Measurements from ENCODE around the gene HMGN4. TPM values are rescaled to one million over a fixed set of nuclear protein-coding genes. Genes with fewer than 3 reads are reported as not detected.

Gene HMGN4
- total RNA-seq, 2 donors from 2014 or later: 24.4 to 37.1 TPM

GRCh38 chr6:26538572-26538902, 371 bp downstream of the HMGN4 start:
- DNase-seq: no peak
- WGBS, 2 donors: 0 to 1% methylated on average over 10 to 15 of the region's 15 CpGs
- H3K27ac ChIP-seq: peak overlapping the region; percentile 32 to 95 (median 78)
- no peaks in the 10 kb centered on the region for H3K27me3 ChIP-seq
- TF ChIP-seq POLR2A (IDR thresholded peaks at IDR 0.05) (peak in 1 of 3 donors; percentile 4), CTCF (IDR thresholded peaks at IDR 0.05) (no peak)
- intact Hi-C loops (cut with DNase I): no loop called here
- H3K4me3 ChIP-seq: peak overlapping the region; percentile 79 to 95
- no peaks in the 10 kb centered on the region for H3K9me3 ChIP-seq
- peaks cover 18% of the 10 kb centered on the region for H3K4me1 ChIP-seq
- no peaks in the 10 kb centered on the region for H3K36me3 ChIP-seq (replicated peaks in 1 of 2; ENCODE audit: insufficient read depth in 1 of 2, low read depth in 2 of 2)
- ATAC-seq: no peak

GRCh38 chr6:26539071-26539615, 977 bp downstream of the HMGN4 start:
- H3K27ac ChIP-seq: no peak overlapping the region
- peaks cover 18% of the 10 kb centered on the region for H3K4me1 ChIP-seq
- H3K36me3 ChIP-seq (replicated peaks in 1 of 2; ENCODE audit: insufficient read depth in 1 of 2, low read depth in 2 of 2): no peaks in the 10 kb centered on the region
- TF ChIP-seq CTCF (IDR thresholded peaks at IDR 0.05) (no peak), POLR2A (IDR thresholded peaks at IDR 0.05) (no peak)
- intact Hi-C loops (cut with DNase I): no loop called here
- no peak overlapping the region for H3K4me3 ChIP-seq
- 69 to 72% methylated on average over 16 of the region's 16 CpGs for WGBS, 2 donors
- DNase-seq (no peak), ATAC-seq (no peak)
- H3K9me3 ChIP-seq: no peaks in the 10 kb centered on the region
- no peaks in the 10 kb centered on the region for H3K27me3 ChIP-seq

GRCh38 chr6:26541579-26541978, 3.4 kb downstream of the HMGN4 start:
- intact Hi-C loops (cut with DNase I): no loop called here
- Histone ChIP-seq H3K36me3 (replicated peaks in 1 of 2; ENCODE audit: insufficient read depth in 1 of 2, low read depth in 2 of 2) (peaks cover 0 to 2% of the 10 kb centered on the region in 2 donors), H3K9me3 (no peaks in the 10 kb centered on the region), H3K27ac (no peak overlapping the region), H3K4me1 (peaks cover 17% of the 10 kb centered on the region), H3K27me3 (no peaks in the 10 kb centered on the region), H3K4me3 (no peak overlapping the region)
- TF ChIP-seq CTCF (IDR thresholded peaks at IDR 0.05) (no peak), POLR2A (IDR thresholded peaks at IDR 0.05) (no peak)
- DNase-seq (no peak), ATAC-seq (no peak)
- WGBS, 2 donors: 73 to 77% methylated on average over 1 of the region's 1 CpG

- H3K4me3 ChIP-seq: no peak overlapping the region
- no peaks in the 10 kb centered on the region for H3K9me3 ChIP-seq
- peaks cover 8% of the 10 kb centered on the region for H3K4me1 ChIP-seq
- no peak for DNase-seq
- no peaks in the 10 kb centered on the region for H3K27me3 ChIP-seq
- intact Hi-C loops (cut with DNase I): no loop called here
- peaks cover 0 to 2% of the 10 kb centered on the region in 2 donors for H3K36me3 ChIP-seq (replicated peaks in 1 of 2; ENCODE audit: insufficient read depth in 1 of 2, low read depth in 2 of 2)
- TF ChIP-seq POLR2A (IDR thresholded peaks at IDR 0.05): no peak
- peak in 4 of 7 experiments; percentile 16 to 33 (median 20) for TF ChIP-seq CTCF (IDR thresholded peaks at IDR 0.05)
- no peak for ATAC-seq
- no peak overlapping the region for H3K27ac ChIP-seq
These were observed 5.8 kb downstream of the HMGN4 start for GRCh38 chr6:26543953-26544352.

GRCh38 chr6:26544473-26544872, 6.3 kb downstream of the HMGN4 start:
- H3K4me1 ChIP-seq: peaks cover 4% of the 10 kb centered on the region
- no peaks in the 10 kb centered on the region for H3K9me3 ChIP-seq
- intact Hi-C loops (cut with DNase I): no loop called here
- no peak for TF ChIP-seq CTCF (IDR thresholded peaks at IDR 0.05)
- no peak for TF ChIP-seq POLR2A (IDR thresholded peaks at IDR 0.05)
- no peak overlapping the region for H3K27ac ChIP-seq
- no peaks in the 10 kb centered on the region for H3K27me3 ChIP-seq
- H3K4me3 ChIP-seq: no peak overlapping the region
- H3K36me3 ChIP-seq (replicated peaks in 1 of 2; ENCODE audit: insufficient read depth in 1 of 2, low read depth in 2 of 2): peaks cover 0 to 2% of the 10 kb centered on the region in 2 donors
- no peak for DNase-seq
- no peak for ATAC-seq
